OCI-LY3 (cell line): ENCODE results near the gene CELSR3.

Experiments
- H2AFZ ChIP-seq: fragments of 200-600, 300-600 bp; shearing (Covaris generic); 2 replicates; pipeline ENCODE4 v1.6.0; 2014; ENCODE audit warnings: antibody characterized with exemption, low read depth, low read length
- H3K27ac ChIP-seq: fragments of 200-600, 300-600 bp; sonication (generic); 2 replicates; pipeline ENCODE4 v1.5.1; 2014; ENCODE audit warnings: mild to moderate bottlenecking, low read length, moderate library complexity, mixed read lengths
- H3K27me3 ChIP-seq: fragments of 200-600, 300-600 bp; sonication (generic); 2 replicates; pipeline ENCODE4 v1.6.1; 2014; ENCODE audit warnings: low read depth, low read length, mixed read lengths
- H3K36me3 ChIP-seq: fragments of 200-600, 300-600 bp; sonication (generic); replicated peaks from 2 replicates; pipeline ENCODE3; 2014; ENCODE audit warnings: low read depth, low read length, mixed read lengths
- H3K4me1 ChIP-seq: fragments of 300-600, 200-600 bp; sonication (generic); 2 replicates; pipeline ENCODE4 v1.6.1; 2014; ENCODE audit warnings: low read length, mixed read lengths
- H3K4me2 ChIP-seq: fragments of 200-600, 300-600 bp; sonication (generic); 2 replicates; pipeline ENCODE4 v1.6.1; 2014; ENCODE audit warnings: low read length, mixed read lengths
- H3K4me3 ChIP-seq: fragments of 300-600, 200-600 bp; sonication (generic); 2 replicates; pipeline ENCODE4 v1.5.1; 2014; ENCODE audit warnings: antibody characterized with exemption, mild to moderate bottlenecking, low read length, moderate library complexity
- H3K79me2 ChIP-seq: fragments of 300-600, 200-600 bp; shearing (Covaris generic); 2 replicates; pipeline ENCODE4 v1.6.1; 2014; ENCODE audit warnings: mild to moderate bottlenecking, low read length, mixed read lengths
- H3K9ac ChIP-seq: fragments of 300-600, 200-600 bp; shearing (Covaris generic); 2 replicates; pipeline ENCODE4 v1.6.0; 2014; ENCODE audit warnings: mild to moderate bottlenecking, low read length, moderate library complexity
- H3K9me3 ChIP-seq: fragments of 200-600, 300-600 bp; shearing (Covaris generic); 2 replicates; pipeline ENCODE4 v1.6.1; 2014; ENCODE audit warnings: low read length, mixed read lengths; ENCODE audit not compliant: insufficient read depth
- H4K20me1 ChIP-seq: fragments of 200-600, 300-600 bp; sonication (generic); 2 replicates; pipeline ENCODE4 v1.6.1; 2016; ENCODE audit warnings: low read length, mixed read lengths; ENCODE audit not compliant: insufficient read depth
- CTCF ChIP-seq: fragments of 200-600, 300-600 bp; sonication (generic); IDR thresholded peaks from 2 replicates; pipeline ENCODE4 v1.5.1; 2014; ENCODE audit warnings: antibody characterized with exemption, low read length, low read depth
- EZH2phosphoT487 ChIP-seq: fragments of 200-600 bp; shearing (Covaris generic); IDR thresholded peaks from 2 replicates; pipeline ENCODE4 v1.6.1; 2018; ENCODE audit warnings: antibody characterized with exemption, mixed run types, low read depth

CELSR3 gene, protein sequence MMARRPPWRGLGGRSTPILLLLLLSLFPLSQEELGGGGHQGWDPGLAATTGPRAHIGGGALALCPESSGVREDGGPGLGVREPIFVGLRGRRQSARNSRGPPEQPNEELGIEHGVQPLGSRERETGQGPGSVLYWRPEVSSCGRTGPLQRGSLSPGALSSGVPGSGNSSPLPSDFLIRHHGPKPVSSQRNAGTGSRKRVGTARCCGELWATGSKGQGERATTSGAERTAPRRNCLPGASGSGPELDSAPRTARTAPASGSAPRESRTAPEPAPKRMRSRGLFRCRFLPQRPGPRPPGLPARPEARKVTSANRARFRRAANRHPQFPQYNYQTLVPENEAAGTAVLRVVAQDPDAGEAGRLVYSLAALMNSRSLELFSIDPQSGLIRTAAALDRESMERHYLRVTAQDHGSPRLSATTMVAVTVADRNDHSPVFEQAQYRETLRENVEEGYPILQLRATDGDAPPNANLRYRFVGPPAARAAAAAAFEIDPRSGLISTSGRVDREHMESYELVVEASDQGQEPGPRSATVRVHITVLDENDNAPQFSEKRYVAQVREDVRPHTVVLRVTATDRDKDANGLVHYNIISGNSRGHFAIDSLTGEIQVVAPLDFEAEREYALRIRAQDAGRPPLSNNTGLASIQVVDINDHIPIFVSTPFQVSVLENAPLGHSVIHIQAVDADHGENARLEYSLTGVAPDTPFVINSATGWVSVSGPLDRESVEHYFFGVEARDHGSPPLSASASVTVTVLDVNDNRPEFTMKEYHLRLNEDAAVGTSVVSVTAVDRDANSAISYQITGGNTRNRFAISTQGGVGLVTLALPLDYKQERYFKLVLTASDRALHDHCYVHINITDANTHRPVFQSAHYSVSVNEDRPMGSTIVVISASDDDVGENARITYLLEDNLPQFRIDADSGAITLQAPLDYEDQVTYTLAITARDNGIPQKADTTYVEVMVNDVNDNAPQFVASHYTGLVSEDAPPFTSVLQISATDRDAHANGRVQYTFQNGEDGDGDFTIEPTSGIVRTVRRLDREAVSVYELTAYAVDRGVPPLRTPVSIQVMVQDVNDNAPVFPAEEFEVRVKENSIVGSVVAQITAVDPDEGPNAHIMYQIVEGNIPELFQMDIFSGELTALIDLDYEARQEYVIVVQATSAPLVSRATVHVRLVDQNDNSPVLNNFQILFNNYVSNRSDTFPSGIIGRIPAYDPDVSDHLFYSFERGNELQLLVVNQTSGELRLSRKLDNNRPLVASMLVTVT (N-terminal part only)

GRCh38 chr3:48662753-48663488, at the start of gene CELSR3:
Gene CELSR3 (minus strand): TSS chr3:48662886. CDS start chr3:48662634, 252 bp downstream.
- no peaks in the 10 kb centered on the region for H3K27me3 ChIP-seq
- no peak within 1 kb of the TSS for H3K4me2 ChIP-seq
- H3K9me3 ChIP-seq = no peaks in the 10 kb centered on the region
- TF ChIP-seq EZH2phosphoT487 (no peak), CTCF (no peak)
- H3K4me3 ChIP-seq = no peak within 1 kb of the TSS
- H2AFZ ChIP-seq = no peak within 1 kb of the TSS
- H3K27ac ChIP-seq = no peak within 1 kb of the TSS
- H3K9ac ChIP-seq = no peak within 1 kb of the TSS
- peaks cover 22% of the 10 kb centered on the region for H3K36me3 ChIP-seq
- H3K79me2 ChIP-seq = no peaks in the 10 kb centered on the region
- H3K4me1 ChIP-seq = no peaks in the 10 kb centered on the region
- H4K20me1 ChIP-seq = no peaks in the 10 kb centered on the region

- H3K27ac ChIP-seq = no peak overlapping the region
- H3K4me3 ChIP-seq = no peak overlapping the region
- no peaks in the 10 kb centered on the region for H3K27me3 ChIP-seq
- TF ChIP-seq EZH2phosphoT487 (no peak), CTCF (no peak)
- H4K20me1 ChIP-seq = peaks cover 46% of the 10 kb centered on the region
- no peak overlapping the region for H2AFZ ChIP-seq
- no peak overlapping the region for H3K9ac ChIP-seq
- no peaks in the 10 kb centered on the region for H3K9me3 ChIP-seq
- peaks cover 99% of the 10 kb centered on the region for H3K79me2 ChIP-seq
- no peak overlapping the region for H3K4me2 ChIP-seq
- peaks cover 45% of the 10 kb centered on the region for H3K36me3 ChIP-seq
- H3K4me1 ChIP-seq = peaks cover 9% of the 10 kb centered on the region
These were observed 49.0 kb upstream of the CELSR3 start for GRCh38 chr3:48711727-48712126.

DNA sequence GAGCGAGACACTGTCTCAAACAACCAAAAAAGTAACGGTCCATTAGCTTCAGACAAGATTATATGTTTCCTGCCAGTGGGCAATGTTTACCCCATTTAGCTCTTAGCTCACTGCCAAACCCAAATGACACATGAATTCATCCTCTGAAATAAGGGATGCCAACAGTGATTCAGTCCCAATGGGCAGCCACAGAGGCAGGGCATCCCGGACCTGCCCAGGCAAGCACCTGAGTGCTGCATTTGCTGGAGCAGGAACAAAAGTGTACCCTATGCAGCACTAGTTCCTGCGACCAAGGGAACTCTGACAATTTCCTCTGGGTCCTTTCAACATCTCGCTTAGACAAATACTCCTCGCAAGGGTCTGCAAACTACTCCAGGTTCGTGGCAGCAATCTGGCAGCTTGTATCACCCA, 46.4 kb upstream of the CELSR3 start:
- Histone ChIP-seq H3K79me2 (peaks cover 99% of the 10 kb centered on the region), H3K4me3 (no peak overlapping the region), H3K4me2 (no peak overlapping the region), H3K36me3 (peaks cover 50% of the 10 kb centered on the region), H3K4me1 (no peaks in the 10 kb centered on the region), H3K9ac (no peak overlapping the region), H4K20me1 (peaks cover 58% of the 10 kb centered on the region), H3K27me3 (no peaks in the 10 kb centered on the region), H3K27ac (no peak overlapping the region), H2AFZ (no peak overlapping the region), H3K9me3 (no peaks in the 10 kb centered on the region)
- no peak for TF ChIP-seq EZH2phosphoT487
- no peak for TF ChIP-seq CTCF
